ENCODE data around the gene ARMC5. TPM values are rescaled to one million over a fixed set of nuclear protein-coding genes. Genes with fewer than 3 reads are reported as not detected.

Gene ARMC5
- total RNA-seq, 1 experiment from 2014 or later = 8.8 TPM

- no peaks in the 10 kb centered on the region for H3K27me3 ChIP-seq (replicated peaks; ENCODE audit: insufficient read depth, low read depth, low read length, poor library complexity)
- no peaks in the 10 kb centered on the region for H3K36me3 ChIP-seq (ENCODE audit: insufficient read depth, low read length, poor library complexity, severe bottlenecking)
- TF ChIP-seq CTCF (conservative IDR thresholded peaks at IDR 0.05; ENCODE audit: low read depth, low read length) (no peak), EZH2 (IDR thresholded peaks at IDR 0.05; ENCODE audit: borderline replicate concordance, low read depth, low read length, poor library complexity, severe bottlenecking) (no peak)
- no peaks in the 10 kb centered on the region for H3K9me3 ChIP-seq (ENCODE audit: low read depth, low read length, poor library complexity, severe bottlenecking)
- ChIA-PET CTCF (no interaction called here), POLR2A (ENCODE audit: low non-redundant PET) (no interaction called here)
- peaks cover 14% of the 10 kb centered on the region for H3K4me1 ChIP-seq (ENCODE audit: insufficient read depth, low read length, poor library complexity, severe bottlenecking)
- H3K4me3 ChIP-seq (ENCODE audit: low read depth, low read length, poor library complexity, severe bottlenecking) = no peak overlapping the region
- intact Hi-C loops (cut with micrococcal nuclease; ENCODE audit: unreplicated experiment) = no loop called here
- no peak overlapping the region for H3K27ac ChIP-seq (ENCODE audit: low read depth, low read length, poor library complexity, severe bottlenecking)
- no TSS peak for BruUV-seq (replicated peaks)
- DNase-seq (ENCODE audit: low spot score) = no peak
Observed at GRCh38 chr16:31461921-31462804, 2.9 kb downstream of the ARMC5 start.

- CTCF ChIA-PET = no interaction called here
- no peaks in the 10 kb centered on the region for H3K36me3 ChIP-seq (ENCODE audit: insufficient read depth, low read length, poor library complexity, severe bottlenecking)
- no peak for TF ChIP-seq CTCF (conservative IDR thresholded peaks at IDR 0.05; ENCODE audit: low read depth, low read length)
- TF ChIP-seq EZH2 (IDR thresholded peaks at IDR 0.05; ENCODE audit: borderline replicate concordance, low read depth, low read length, poor library complexity, severe bottlenecking) = no peak
- H3K4me3 ChIP-seq (ENCODE audit: low read depth, low read length, poor library complexity, severe bottlenecking) = no peak overlapping the region
- H3K27ac ChIP-seq (ENCODE audit: low read depth, low read length, poor library complexity, severe bottlenecking) = no peak overlapping the region
- peaks cover 6% of the 10 kb centered on the region for H3K4me1 ChIP-seq (ENCODE audit: insufficient read depth, low read length, poor library complexity, severe bottlenecking)
- no peaks in the 10 kb centered on the region for H3K27me3 ChIP-seq (replicated peaks; ENCODE audit: insufficient read depth, low read depth, low read length, poor library complexity)
- DNase-seq (ENCODE audit: low spot score) = no peak
- intact Hi-C loops (cut with micrococcal nuclease; ENCODE audit: unreplicated experiment) = no loop called here
- BruUV-seq (replicated peaks) = no TSS peak
- no peaks in the 10 kb centered on the region for H3K9me3 ChIP-seq (ENCODE audit: low read depth, low read length, poor library complexity, severe bottlenecking)
- POLR2A ChIA-PET (ENCODE audit: low non-redundant PET) = no interaction called here
Observed at GRCh38 chr16:31464348-31464769, 5.1 kb downstream of the ARMC5 start.

GRCh38 chr16:31464781-31465260, 5.5 kb downstream of the ARMC5 start:
- no peaks in the 10 kb centered on the region for H3K9me3 ChIP-seq (ENCODE audit: low read depth, low read length, poor library complexity, severe bottlenecking)
- H3K4me3 ChIP-seq (ENCODE audit: low read depth, low read length, poor library complexity, severe bottlenecking) = no peak overlapping the region
- intact Hi-C loops (cut with micrococcal nuclease; ENCODE audit: unreplicated experiment) = no loop called here
- DNase-seq (ENCODE audit: low spot score) = no peak
- no peak overlapping the region for H3K27ac ChIP-seq (ENCODE audit: low read depth, low read length, poor library complexity, severe bottlenecking)
- H3K4me1 ChIP-seq (ENCODE audit: insufficient read depth, low read length, poor library complexity, severe bottlenecking) = peaks cover 6% of the 10 kb centered on the region
- no peak for TF ChIP-seq EZH2 (IDR thresholded peaks at IDR 0.05; ENCODE audit: borderline replicate concordance, low read depth, low read length, poor library complexity, severe bottlenecking)
- TF ChIP-seq CTCF (conservative IDR thresholded peaks at IDR 0.05; ENCODE audit: low read depth, low read length) = no peak
- CTCF ChIA-PET = no interaction called here
- BruUV-seq (replicated peaks) = no TSS peak
- no peaks in the 10 kb centered on the region for H3K27me3 ChIP-seq (replicated peaks; ENCODE audit: insufficient read depth, low read depth, low read length, poor library complexity)
- POLR2A ChIA-PET (ENCODE audit: low non-redundant PET) = no interaction called here
- H3K36me3 ChIP-seq (ENCODE audit: insufficient read depth, low read length, poor library complexity, severe bottlenecking) = no peaks in the 10 kb centered on the region

All from A673 (cell line).